HepG2 (cell line): ENCODE measurements around the gene BTF3L4. TPM values are rescaled to one million over a fixed set of nuclear protein-coding genes. Genes with fewer than 3 reads are reported as not detected.

Experiments used
- CCDC6 ChIP-seq: sonication (generic); formaldehyde crosslinking; IDR thresholded peaks from 2 replicates; pipeline ENCODE4 v1.8.1; 2022; ENCODE audit warnings: mild to moderate bottlenecking, missing genetic modification reagents, moderate library complexity
- ELF1 ChIP-seq: sonication (generic); formaldehyde crosslinking; IDR thresholded peaks from 2 replicates; pipeline ENCODE4 v1.4.0; 2020; ENCODE audit warnings: missing genetic modification reagents
- EZH2 ChIP-seq: conservative IDR thresholded peaks from 2 replicates; pipeline ENCODE4 v1.6.1; 2012; ENCODE audit warnings: mild to moderate bottlenecking, low read depth, low read length, moderate library complexity
- GABPB1 ChIP-seq: IDR thresholded peaks from 2 replicates; pipeline ENCODE4 v1.6.1; 2016; ENCODE audit warnings: mild to moderate bottlenecking, missing genetic modification reagents, moderate library complexity, missing compliant biosample characterization
- HMGXB4 ChIP-seq, 2 experiments: sonication (generic) in 1 of 2; formaldehyde crosslinking in 1 of 2; IDR thresholded peaks; 2 replicates each; pipeline versions ENCODE4 v1.4.0 to v1.6.1; 2018 to 2020; ENCODE audit warnings: missing genetic modification reagents in 2 of 2, borderline replicate concordance in 1 of 2, low read depth in 1 of 2, mild to moderate bottlenecking in 1 of 2, missing biosample characterization in 1 of 2
- MZF1 ChIP-seq: sonication (generic); formaldehyde crosslinking; IDR thresholded peaks from 2 replicates; pipeline ENCODE4 v1.8.1; 2023; ENCODE audit warnings: mild to moderate bottlenecking, missing genetic modification reagents, borderline replicate concordance
- PRDM15 ChIP-seq: sonication (generic); formaldehyde crosslinking; IDR thresholded peaks from 2 replicates; pipeline ENCODE4 v1.4.0; 2020; ENCODE audit warnings: missing genetic modification reagents
- RNF219 ChIP-seq: sonication (generic); formaldehyde crosslinking; IDR thresholded peaks from 2 replicates; pipeline ENCODE4 v1.5.0; 2020; ENCODE audit warnings: mild to moderate bottlenecking, missing genetic modification reagents
- TBX2 ChIP-seq: sonication (generic); formaldehyde crosslinking; IDR thresholded peaks from 2 replicates; pipeline ENCODE4 v1.5.0; 2020; ENCODE audit warnings: missing genetic modification reagents, mild to moderate bottlenecking, borderline replicate concordance
- ZBTB7B ChIP-seq: sonication (generic); formaldehyde crosslinking; IDR thresholded peaks from 2 replicates; pipeline ENCODE4 v1.4.0; 2020; ENCODE audit warnings: missing genetic modification reagents
- ZMYM3 ChIP-seq: sonication (generic); formaldehyde crosslinking; IDR thresholded peaks from 2 replicates; pipeline ENCODE4 v1.5.1; 2020; ENCODE audit warnings: mild to moderate bottlenecking, missing genetic modification reagents
- ZNF335 ChIP-seq: sonication (generic); formaldehyde crosslinking; IDR thresholded peaks from 2 replicates; pipeline ENCODE4 v1.4.0; 2020; ENCODE audit warnings: missing genetic modification reagents
- polyA plus RNA-seq, 8 experiments: library from polyadenylated mRNA; depleted of rRNA in 3 of 8; stranded (reverse) in 7 of 8; unstranded in 1 of 8; fragments of >200 nt; fragmentation: Illumina TruSeq in 4 of 8; extraction: Trizol in 4 of 8; gene quantifications; 2 replicates each; pipeline versions ENCODE4 v1.2.1 to v1.2.3, GENCODE V29; 2011 to 2016; ENCODE audit warnings: low read depth in 4 of 8, missing spikeins in 1 of 8, mixed read lengths in 1 of 8; ENCODE audit not compliant: insufficient read depth in 1 of 8
- total RNA-seq, 5 experiments: library from RNA; depleted of rRNA; stranded (reverse); fragments of >200 nt; fragmentation: Illumina TruSeq; extraction: Trizol; gene quantifications; 2 replicates each; pipeline ENCODE4 v1.2.3, GENCODE V29; 2016; ENCODE audit warnings: low read depth in 1 of 5
- TF ChIP-seq, protein P1 (sequence below): sonication (generic); formaldehyde crosslinking; IDR thresholded peaks from 2 replicates; pipeline ENCODE4 v1.4.0; 2020; ENCODE audit warnings: missing genetic modification reagents

Gene BTF3L4
- total and polyA plus RNA-seq, 2 of the 13 experiments (the other 11 are each of a cell fraction or from before 2014, with no cell fraction given), result 59.0 to 74.3 TPM

DNA sequence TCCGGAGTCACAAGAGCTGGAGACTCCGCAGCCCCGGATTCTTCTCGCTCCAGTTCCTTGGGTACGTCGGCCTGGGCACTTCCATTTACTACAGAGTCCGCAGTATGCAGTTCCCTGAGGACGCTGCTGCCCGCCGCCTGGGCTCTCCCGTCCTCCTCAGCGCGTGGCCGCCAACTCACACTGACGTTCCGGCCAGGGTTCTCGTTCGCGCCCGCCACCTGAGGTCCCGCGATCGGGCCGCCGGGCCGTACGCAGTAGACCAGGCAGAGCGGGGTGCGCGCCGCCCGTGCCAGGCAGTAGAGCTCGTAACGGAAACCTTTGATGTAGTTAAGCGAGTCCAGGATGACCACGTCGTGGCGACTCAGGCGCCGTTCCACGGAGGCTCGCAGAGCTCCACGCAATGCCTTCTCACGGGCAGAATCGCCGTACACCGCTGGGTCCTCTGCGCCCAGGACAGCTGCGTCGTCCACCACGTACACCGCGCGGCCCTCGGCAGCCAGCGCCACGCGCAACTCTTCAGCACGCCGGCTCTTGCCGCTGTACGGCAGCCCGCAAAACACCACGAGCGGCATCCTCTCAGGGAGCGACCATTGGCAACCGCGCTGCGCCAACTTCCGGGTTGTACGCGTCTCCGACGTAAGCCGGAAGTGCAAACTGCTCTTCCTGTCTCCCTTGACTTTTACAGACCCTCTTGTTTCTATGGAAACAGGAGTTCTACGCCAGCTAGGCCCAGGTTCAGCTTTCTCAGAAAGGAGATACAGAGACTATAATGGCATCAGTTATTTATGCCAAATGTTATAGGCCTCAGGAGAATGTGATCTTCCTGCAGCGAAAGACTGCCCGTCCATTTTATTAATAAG, 22.7 kb upstream of the BTF3L4 start, which contains the start of gene KTI12 (continued):
- TF ChIP-seq PRDM15 (CRISPR knock-in tag) (no peak; the same call in 1 of the 2 replicates), CCDC6 (peak; percentile 19; the same call in 1 of the 2 replicates), RNF219 (CRISPR knock-in tag) (no peak), GABPB1 (peak; percentile 97), HMGXB4 (CRISPR knock-in tag; IDR thresholded peaks at IDR 0.05; ENCODE audit: borderline replicate concordance in 1 of 2, low read depth in 1 of 2) (peak; percentile 15 to 38; a peak in 1 of 4 replicates), MZF1 (0 out of 2 replicates have a peak, but pooled peaks have one; percentile 57), TBX2 (CRISPR knock-in tag) (peak; percentile 77), ZMYM3 (CRISPR knock-in tag) (no peak; the same call in 1 of the 2 replicates), ELF1 (peak; percentile 100), EZH2 (no peak), ZBTB7B (CRISPR knock-in tag) (no peak), ZNF335 (CRISPR knock-in tag) (no peak)
- TF ChIP-seq, protein P1, sequence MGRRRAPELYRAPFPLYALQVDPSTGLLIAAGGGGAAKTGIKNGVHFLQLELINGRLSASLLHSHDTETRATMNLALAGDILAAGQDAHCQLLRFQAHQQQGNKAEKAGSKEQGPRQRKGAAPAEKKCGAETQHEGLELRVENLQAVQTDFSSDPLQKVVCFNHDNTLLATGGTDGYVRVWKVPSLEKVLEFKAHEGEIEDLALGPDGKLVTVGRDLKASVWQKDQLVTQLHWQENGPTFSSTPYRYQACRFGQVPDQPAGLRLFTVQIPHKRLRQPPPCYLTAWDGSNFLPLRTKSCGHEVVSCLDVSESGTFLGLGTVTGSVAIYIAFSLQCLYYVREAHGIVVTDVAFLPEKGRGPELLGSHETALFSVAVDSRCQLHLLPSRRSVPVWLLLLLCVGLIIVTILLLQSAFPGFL (CRISPR knock-in tag), result no peak
